Activated CD4-positive, alpha-beta T cell treated with anti-CD3 and anti-CD28 coated beads, Interleukin-2, amount 10 ng/mL, durations not matched to agents 24 days and 14 days (primary cell): ENCODE results near the gene NAALADL2. TPM values are rescaled to one million over a fixed set of nuclear protein-coding genes. Genes with fewer than 3 reads are reported as not detected.

ENCODE experiments used
- DNase-seq: peaks from one replicate; pipeline ENCODE4 v3.0.0; 2022
- H3K27ac Mint-ChIP-seq: one replicate; pipeline ENCODE4 v1.8.0; 2022; ENCODE audit warnings: mild to moderate bottlenecking, mixed read lengths
- H3K27me3 Mint-ChIP-seq: one replicate; pipeline ENCODE4 v1.8.0; 2022; ENCODE audit warnings: mixed read lengths
- H3K36me3 Mint-ChIP-seq: one replicate; pipeline ENCODE4 v1.8.0; 2022; ENCODE audit warnings: low read depth, mild to moderate bottlenecking, mixed read lengths
- H3K4me1 Mint-ChIP-seq: one replicate; pipeline ENCODE4 v1.8.0; 2021; ENCODE audit warnings: mixed read lengths
- H3K4me3 Mint-ChIP-seq: one replicate; pipeline ENCODE4 v1.8.0; 2022; ENCODE audit warnings: mild to moderate bottlenecking, moderate library complexity, mixed read lengths
- H3K9me3 Mint-ChIP-seq: one replicate; pipeline ENCODE4 v1.8.0; 2021; ENCODE audit warnings: mixed read lengths
- intact Hi-C: fragments of 100-400 bp; cut with micrococcal nuclease; formaldehyde crosslinking; loops from one replicate; pipeline ENCODE4 v1.15.1; 2023
- total RNA-seq: library from RNA; stranded (reverse); gene quantifications from 2 replicates; pipeline ENCODE4 v1.2.3, GENCODE V29; 2022

NAALADL2 gene
- not detected in 2 replicates for total RNA-seq

DNA sequence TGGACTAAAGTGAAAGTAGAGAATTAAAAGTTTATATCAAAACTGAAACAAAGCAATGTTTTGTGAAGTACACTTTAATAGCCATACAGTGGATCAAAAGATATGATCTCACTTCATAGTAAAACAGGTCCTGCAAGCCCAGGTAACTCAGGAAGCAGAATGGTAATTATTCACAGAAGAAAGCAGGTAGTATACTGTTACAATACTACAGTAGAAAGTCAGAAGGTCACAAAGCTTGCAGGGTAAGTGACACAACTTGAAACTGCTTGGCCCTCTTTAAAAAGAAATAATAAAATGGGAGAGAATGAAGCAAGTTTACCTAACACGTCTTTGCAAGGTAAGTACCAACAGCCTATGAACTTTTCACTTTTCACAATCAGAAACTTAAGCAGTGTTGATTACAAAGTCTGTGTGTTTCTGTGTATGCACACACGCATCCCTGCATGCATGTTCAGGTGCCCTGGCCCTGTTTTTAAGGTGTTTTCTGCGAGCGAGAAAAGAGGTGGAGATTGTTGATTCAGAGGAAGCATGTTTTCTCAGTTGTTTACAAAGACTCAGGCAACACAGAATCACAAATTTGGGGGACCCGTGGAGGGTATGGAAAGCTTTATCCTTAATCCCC lies at the start of gene NAALADL2:
NAALADL2 (plus strand) TSS at position 221 of the 622 bp plus-strand sequence.
- Mint-ChIP-seq H3K4me1 (no peaks in the 10 kb centered on the region), H3K4me3 (no peak within 1 kb of the TSS), H3K27me3 (no peaks in the 10 kb centered on the region), H3K36me3 (no peaks in the 10 kb centered on the region), H3K9me3 (no peaks in the 10 kb centered on the region), H3K27ac (no peak within 1 kb of the TSS)
- DNase-seq, result no peak
- intact Hi-C loops, result no loop called here

DNA sequence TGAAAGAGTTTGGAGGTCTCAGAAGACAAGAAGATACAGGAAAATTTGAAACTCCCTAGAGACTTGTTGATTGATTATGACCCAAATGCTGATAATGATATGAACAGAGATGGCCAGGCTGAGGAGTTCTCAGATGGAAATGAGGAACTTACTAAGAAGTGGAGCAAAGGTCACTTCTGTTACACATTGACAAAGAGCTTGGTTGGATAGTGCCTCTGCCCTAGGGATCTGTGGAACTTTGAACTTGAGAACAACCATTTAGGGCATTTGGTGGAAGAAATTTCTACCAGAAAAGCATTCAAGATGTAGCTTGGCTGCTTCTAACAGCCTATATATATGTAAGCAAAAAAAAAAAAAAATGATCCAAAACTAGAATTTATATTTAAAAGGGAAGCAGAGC lies 48.9 kb upstream of the NAALADL2 start:
- Mint-ChIP-seq H3K27me3 (no peaks in the 10 kb centered on the region), H3K4me1 (no peaks in the 10 kb centered on the region), H3K9me3 (no peaks in the 10 kb centered on the region), H3K27ac (no peak overlapping the region), H3K36me3 (no peaks in the 10 kb centered on the region), H3K4me3 (no peak overlapping the region)
- intact Hi-C loops, result no loop called here
- DNase-seq, result no peak

- H3K4me1 Mint-ChIP-seq, result no peaks in the 10 kb centered on the region
- no peaks in the 10 kb centered on the region for H3K36me3 Mint-ChIP-seq
- intact Hi-C loops, result no loop called here
- no peaks in the 10 kb centered on the region for H3K9me3 Mint-ChIP-seq
- H3K27ac Mint-ChIP-seq, result no peak overlapping the region
- H3K4me3 Mint-ChIP-seq, result no peak overlapping the region
- no peak for DNase-seq
- H3K27me3 Mint-ChIP-seq, result no peaks in the 10 kb centered on the region
Observed at GRCh38 chr3:174812172-174812862, 46.8 kb upstream of the NAALADL2 start.

DNA sequence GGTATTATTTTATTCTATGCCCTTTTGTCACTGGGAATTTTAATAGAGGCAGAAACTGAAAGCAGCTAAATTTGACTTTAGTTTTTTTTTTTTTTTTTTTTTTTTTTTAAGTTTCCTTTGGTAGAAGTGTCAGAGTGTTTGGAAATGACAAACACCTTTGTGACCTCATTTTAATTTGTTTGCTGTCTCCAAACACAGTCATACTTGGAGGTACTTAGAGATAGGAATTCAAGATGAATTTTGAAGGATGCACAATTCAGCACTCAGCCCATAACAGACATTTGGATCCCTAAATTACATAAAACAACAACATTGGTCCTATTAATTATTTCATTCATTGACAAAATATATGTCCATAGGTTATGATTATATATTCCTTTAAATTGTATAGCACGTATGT lies 43.4 kb upstream of the NAALADL2 start:
- no peaks in the 10 kb centered on the region for H3K4me1 Mint-ChIP-seq
- H3K9me3 Mint-ChIP-seq, result no peaks in the 10 kb centered on the region
- no peak overlapping the region for H3K27ac Mint-ChIP-seq
- H3K36me3 Mint-ChIP-seq, result no peaks in the 10 kb centered on the region
- intact Hi-C loops, result no loop called here
- DNase-seq, result no peak
- no peak overlapping the region for H3K4me3 Mint-ChIP-seq
- no peaks in the 10 kb centered on the region for H3K27me3 Mint-ChIP-seq

DNA sequence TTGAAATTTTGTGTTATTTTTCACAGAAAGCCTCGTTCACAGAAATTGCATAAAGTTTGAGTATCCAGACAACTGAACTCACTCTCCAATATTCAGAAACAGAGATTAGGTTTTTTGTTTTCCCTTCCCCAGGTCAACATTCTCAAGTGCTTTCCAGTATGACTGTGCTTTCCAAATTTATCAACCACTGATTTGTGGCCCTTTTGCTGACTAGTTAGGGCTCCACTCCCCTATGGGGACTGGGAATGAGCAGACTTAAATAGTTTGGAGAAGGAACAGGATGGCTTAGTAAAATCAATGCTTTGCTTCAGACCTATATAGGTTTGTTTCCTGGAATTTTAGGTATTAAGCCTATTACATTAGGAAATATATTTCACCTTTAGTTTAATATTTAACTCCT lies 38.2 kb upstream of the NAALADL2 start:
- Mint-ChIP-seq H3K27me3 (no peaks in the 10 kb centered on the region), H3K27ac (no peak overlapping the region), H3K36me3 (no peaks in the 10 kb centered on the region), H3K4me1 (no peaks in the 10 kb centered on the region), H3K4me3 (no peak overlapping the region), H3K9me3 (no peaks in the 10 kb centered on the region)
- intact Hi-C loops, result no loop called here
- no peak for DNase-seq

DNA sequence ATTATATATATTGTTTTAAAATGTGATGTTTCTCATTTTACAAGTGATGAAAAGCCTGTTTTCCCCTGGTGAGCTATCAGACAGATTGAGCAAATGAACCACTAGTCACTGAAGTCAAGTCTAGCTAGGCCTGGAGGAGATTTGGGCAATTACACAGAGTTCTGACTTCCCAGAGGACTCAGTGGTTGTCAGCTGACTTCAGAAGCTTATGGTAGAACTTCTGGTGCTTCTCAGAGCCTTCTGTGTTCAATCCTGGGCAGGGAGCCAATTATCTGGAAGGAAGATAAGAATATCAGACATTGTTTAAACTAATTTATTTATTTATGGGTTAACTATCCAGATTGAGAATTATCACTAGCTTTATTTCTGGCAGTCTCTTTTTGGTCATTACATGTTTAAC lies 37.7 kb upstream of the NAALADL2 start:
- DNase-seq, result no peak
- Mint-ChIP-seq H3K9me3 (no peaks in the 10 kb centered on the region), H3K36me3 (no peaks in the 10 kb centered on the region), H3K4me1 (no peaks in the 10 kb centered on the region), H3K27ac (no peak overlapping the region), H3K4me3 (no peak overlapping the region), H3K27me3 (no peaks in the 10 kb centered on the region)
- intact Hi-C loops, result no loop called here

DNA sequence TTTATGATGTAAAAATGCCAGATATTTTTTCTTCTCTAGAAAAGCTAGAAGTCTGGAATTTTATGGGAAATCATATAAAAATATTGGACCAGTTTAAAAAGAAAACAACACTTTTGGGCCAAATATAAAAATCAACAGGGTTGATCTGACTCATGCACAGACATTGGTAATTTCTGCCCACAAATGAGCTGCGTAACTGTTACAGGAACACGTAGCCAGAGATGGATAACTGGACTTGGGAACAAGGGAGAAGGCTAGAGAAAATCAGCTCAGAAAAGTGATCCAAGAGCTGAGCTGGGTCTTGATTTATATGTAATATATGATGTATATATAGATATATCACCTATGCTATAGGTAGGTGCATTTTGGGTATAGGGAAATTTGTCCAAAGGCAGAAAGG lies 36.8 kb upstream of the NAALADL2 start:
- Mint-ChIP-seq H3K4me3 (no peak overlapping the region), H3K36me3 (no peaks in the 10 kb centered on the region), H3K9me3 (no peaks in the 10 kb centered on the region), H3K27me3 (no peaks in the 10 kb centered on the region), H3K4me1 (no peaks in the 10 kb centered on the region), H3K27ac (no peak overlapping the region)
- DNase-seq, result no peak
- intact Hi-C loops, result no loop called here

DNA sequence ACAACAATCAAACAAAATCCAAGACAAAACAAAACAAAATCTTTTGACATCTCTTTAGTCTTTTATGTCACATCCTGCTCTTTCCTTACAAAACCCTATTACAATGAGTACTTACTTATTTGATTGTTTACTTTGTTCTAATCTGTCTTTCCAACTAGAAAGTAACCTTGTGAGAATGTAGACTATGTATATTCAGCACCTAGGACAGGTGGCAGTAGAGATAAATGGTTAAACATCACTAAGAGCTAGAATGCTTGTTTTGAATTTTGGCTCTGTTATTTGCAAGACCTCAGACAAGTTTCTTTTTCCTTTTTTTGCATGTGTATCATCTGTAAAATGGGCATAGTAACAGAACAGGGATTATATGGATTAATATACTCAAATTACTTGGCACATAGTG lies 33.1 kb upstream of the NAALADL2 start:
- Mint-ChIP-seq H3K36me3 (no peaks in the 10 kb centered on the region), H3K4me1 (no peaks in the 10 kb centered on the region), H3K27ac (no peak overlapping the region), H3K27me3 (no peaks in the 10 kb centered on the region), H3K4me3 (no peak overlapping the region), H3K9me3 (no peaks in the 10 kb centered on the region)
- intact Hi-C loops, result no loop called here
- DNase-seq, result no peak

- DNase-seq, result no peak
- Mint-ChIP-seq H3K27ac (no peak overlapping the region), H3K4me1 (no peaks in the 10 kb centered on the region), H3K4me3 (no peak overlapping the region), H3K9me3 (peaks cover 3% of the 10 kb centered on the region), H3K27me3 (no peaks in the 10 kb centered on the region), H3K36me3 (no peaks in the 10 kb centered on the region)
- intact Hi-C loops, result no loop called here
Observed at GRCh38 chr3:174844746-174845145, 14.4 kb upstream of the NAALADL2 start.

- intact Hi-C loops, result no loop called here
- Mint-ChIP-seq H3K27me3 (no peaks in the 10 kb centered on the region), H3K4me3 (no peak overlapping the region), H3K4me1 (no peaks in the 10 kb centered on the region), H3K27ac (no peak overlapping the region), H3K9me3 (peaks cover 3% of the 10 kb centered on the region), H3K36me3 (no peaks in the 10 kb centered on the region)
- no peak for DNase-seq
Observed at GRCh38 chr3:174846055-174846454, 13.1 kb upstream of the NAALADL2 start.

GRCh38 chr3:174854987-174855386 lies 4.1 kb upstream of the NAALADL2 start:
- Mint-ChIP-seq H3K4me3 (no peak overlapping the region), H3K27ac (no peak overlapping the region), H3K27me3 (no peaks in the 10 kb centered on the region), H3K4me1 (no peaks in the 10 kb centered on the region), H3K36me3 (no peaks in the 10 kb centered on the region), H3K9me3 (peaks cover 4% of the 10 kb centered on the region)
- intact Hi-C loops, result no loop called here
- DNase-seq, result no peak

- H3K36me3 Mint-ChIP-seq, result no peaks in the 10 kb centered on the region
- H3K9me3 Mint-ChIP-seq, result peaks cover 4% of the 10 kb centered on the region
- intact Hi-C loops, result no loop called here
- no peak overlapping the region for H3K4me3 Mint-ChIP-seq
- H3K27ac Mint-ChIP-seq, result no peak overlapping the region
- no peaks in the 10 kb centered on the region for H3K27me3 Mint-ChIP-seq
- DNase-seq, result no peak
- no peaks in the 10 kb centered on the region for H3K4me1 Mint-ChIP-seq
Observed at GRCh38 chr3:174857301-174857700, 1.8 kb upstream of the NAALADL2 start.

DNA sequence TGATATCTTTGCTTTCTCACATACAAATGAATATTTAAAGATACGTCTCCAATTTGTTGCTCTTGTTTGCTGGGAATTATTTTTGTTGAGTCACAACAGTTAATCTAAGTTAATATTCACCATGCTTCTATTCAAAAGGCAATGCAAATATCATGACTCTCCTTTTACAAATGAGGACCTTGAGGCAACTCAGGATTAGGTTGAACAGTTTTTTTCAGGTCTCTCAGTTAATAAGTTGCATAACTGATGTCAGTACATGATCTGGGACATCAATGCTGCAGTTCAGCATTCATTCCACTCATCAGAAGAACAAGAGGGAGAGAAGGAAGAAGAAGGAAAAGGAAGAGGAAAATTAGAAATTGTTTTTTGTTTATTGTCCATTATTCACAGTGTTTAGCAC lies 781 bp upstream of the NAALADL2 start:
- H3K4me3 Mint-ChIP-seq, result no peak overlapping the region
- no peaks in the 10 kb centered on the region for H3K36me3 Mint-ChIP-seq
- no peak overlapping the region for H3K27ac Mint-ChIP-seq
- H3K27me3 Mint-ChIP-seq, result no peaks in the 10 kb centered on the region
- H3K4me1 Mint-ChIP-seq, result no peaks in the 10 kb centered on the region
- intact Hi-C loops, result no loop called here
- no peak for DNase-seq
- H3K9me3 Mint-ChIP-seq, result no peaks in the 10 kb centered on the region

GRCh38 chr3:174859756-174860155 lies 622 bp downstream of the NAALADL2 start:
- intact Hi-C loops, result no loop called here
- H3K4me3 Mint-ChIP-seq, result no peak overlapping the region
- H3K27me3 Mint-ChIP-seq, result no peaks in the 10 kb centered on the region
- no peaks in the 10 kb centered on the region for H3K4me1 Mint-ChIP-seq
- no peaks in the 10 kb centered on the region for H3K9me3 Mint-ChIP-seq
- no peaks in the 10 kb centered on the region for H3K36me3 Mint-ChIP-seq
- H3K27ac Mint-ChIP-seq, result no peak overlapping the region
- no peak for DNase-seq

- Mint-ChIP-seq H3K4me3 (no peak overlapping the region), H3K27ac (no peak overlapping the region), H3K36me3 (no peaks in the 10 kb centered on the region), H3K9me3 (no peaks in the 10 kb centered on the region), H3K27me3 (no peaks in the 10 kb centered on the region), H3K4me1 (no peaks in the 10 kb centered on the region)
- intact Hi-C loops, result no loop called here
- DNase-seq, result no peak
Observed at GRCh38 chr3:174862101-174862500, 3.0 kb downstream of the NAALADL2 start.
